ENCODE measurements around the gene SNRPB.

SNRPB gene

DNA sequence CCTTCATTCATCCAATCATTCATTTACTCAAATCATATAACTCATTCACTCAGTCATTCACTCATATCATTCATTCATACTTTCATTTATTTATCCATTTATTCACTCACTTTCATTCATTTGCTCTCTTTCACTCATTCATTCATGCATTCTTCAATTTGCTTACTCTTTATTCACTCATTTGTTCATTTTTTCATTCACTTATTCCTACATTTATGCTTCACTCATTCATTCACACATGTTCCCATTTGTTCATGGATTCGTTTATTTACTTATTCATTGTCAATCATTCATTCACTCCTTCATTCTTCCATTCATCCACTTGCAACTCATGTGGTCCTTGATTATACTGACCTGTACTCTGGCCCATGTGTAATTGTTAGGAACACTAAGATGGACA lies 39.4 kb downstream of the SNRPB start:
- H3K27me3 ChIP-seq (ENCODE audit: control insufficient read depth in 5 of 5, insufficient read depth in 4 of 5, low read length in 5 of 5): peaks cover 0 to 3% (median 0%) of the 10 kb centered on the region in 5 donors
- H3K9me3 ChIP-seq (ENCODE audit: control insufficient read depth in 5 of 5, low read length in 5 of 5): no peaks in the 10 kb centered on the region
- H3K4me1 ChIP-seq (ENCODE audit: control insufficient read depth in 5 of 5, insufficient read depth in 5 of 5, low read length in 5 of 5): no peaks in the 10 kb centered on the region
- no peak overlapping the region for H3K4me3 ChIP-seq (ENCODE audit: low read depth in 1 of 5, low read length in 5 of 5)
- H3K36me3 ChIP-seq (ENCODE audit: control insufficient read depth in 5 of 5, insufficient read depth in 5 of 5, low read length in 5 of 5): no peaks in the 10 kb centered on the region
- no peak overlapping the region for H3K27ac ChIP-seq (ENCODE audit: low read depth, low read length)
- no peak overlapping the region for H3K9ac ChIP-seq (ENCODE audit: low read length in 5 of 5)

DNA sequence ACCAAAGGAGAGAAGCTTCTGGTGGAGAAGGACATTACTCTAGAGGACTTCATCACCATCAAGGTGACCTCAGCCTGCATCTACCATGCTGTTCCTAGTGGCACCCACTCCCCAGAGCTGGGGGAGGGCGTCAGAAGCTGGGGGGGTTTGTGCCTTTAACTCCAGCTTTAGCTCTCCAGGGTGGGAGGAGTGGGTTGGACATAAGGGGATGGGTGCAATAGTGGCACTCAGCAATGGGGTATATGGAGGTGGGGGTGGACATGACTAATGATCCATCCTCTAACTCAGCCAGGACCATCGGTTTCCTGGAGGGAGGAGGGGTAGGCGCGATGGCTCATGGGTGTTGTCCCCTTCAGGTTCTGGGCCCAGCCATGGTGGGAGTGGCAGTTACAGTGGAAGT lies 40.1 kb downstream of the SNRPB start:
- Histone ChIP-seq H3K9ac (ENCODE audit: low read length in 5 of 5) (no peak overlapping the region), H3K27ac (ENCODE audit: low read depth, low read length) (no peak overlapping the region), H3K4me3 (ENCODE audit: low read depth in 1 of 5, low read length in 5 of 5) (no peak overlapping the region), H3K36me3 (ENCODE audit: control insufficient read depth in 5 of 5, insufficient read depth in 5 of 5, low read length in 5 of 5) (no peaks in the 10 kb centered on the region), H3K9me3 (ENCODE audit: control insufficient read depth in 5 of 5, low read length in 5 of 5) (no peaks in the 10 kb centered on the region), H3K4me1 (ENCODE audit: control insufficient read depth in 5 of 5, insufficient read depth in 5 of 5, low read length in 5 of 5) (no peaks in the 10 kb centered on the region), H3K27me3 (ENCODE audit: control insufficient read depth in 5 of 5, insufficient read depth in 4 of 5, low read length in 5 of 5) (peaks cover 0 to 3% (median 0%) of the 10 kb centered on the region in 5 donors)

DNA sequence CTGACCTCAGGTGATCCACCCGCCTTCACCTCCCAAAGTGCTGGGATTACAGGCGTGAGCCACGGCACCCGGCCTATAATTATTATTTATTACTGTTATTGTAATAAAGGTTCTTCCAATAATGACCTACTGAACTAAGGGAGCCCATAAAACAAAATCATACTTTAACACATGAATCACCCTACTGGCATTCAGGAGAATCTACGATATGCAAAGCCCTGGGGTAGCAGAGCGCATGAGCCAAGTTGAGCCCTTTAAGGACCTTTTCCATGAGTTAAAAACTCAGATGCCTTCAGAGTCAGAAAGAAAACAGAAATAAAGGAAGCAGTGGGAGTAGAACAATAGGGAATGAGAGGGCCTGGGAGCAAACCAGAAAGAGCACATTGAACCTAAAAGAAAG lies 41.5 kb downstream of the SNRPB start:
- Histone ChIP-seq H3K27ac (ENCODE audit: low read depth, low read length) (no peak overlapping the region), H3K36me3 (ENCODE audit: control insufficient read depth in 5 of 5, insufficient read depth in 5 of 5, low read length in 5 of 5) (no peaks in the 10 kb centered on the region), H3K9ac (ENCODE audit: low read length in 5 of 5) (no peak overlapping the region), H3K4me3 (ENCODE audit: low read depth in 1 of 5, low read length in 5 of 5) (no peak overlapping the region), H3K27me3 (ENCODE audit: control insufficient read depth in 5 of 5, insufficient read depth in 4 of 5, low read length in 5 of 5) (peaks cover 0 to 3% (median 0%) of the 10 kb centered on the region in 5 donors), H3K4me1 (ENCODE audit: control insufficient read depth in 5 of 5, insufficient read depth in 5 of 5, low read length in 5 of 5) (no peaks in the 10 kb centered on the region), H3K9me3 (ENCODE audit: control insufficient read depth in 5 of 5, low read length in 5 of 5) (no peaks in the 10 kb centered on the region)

DNA sequence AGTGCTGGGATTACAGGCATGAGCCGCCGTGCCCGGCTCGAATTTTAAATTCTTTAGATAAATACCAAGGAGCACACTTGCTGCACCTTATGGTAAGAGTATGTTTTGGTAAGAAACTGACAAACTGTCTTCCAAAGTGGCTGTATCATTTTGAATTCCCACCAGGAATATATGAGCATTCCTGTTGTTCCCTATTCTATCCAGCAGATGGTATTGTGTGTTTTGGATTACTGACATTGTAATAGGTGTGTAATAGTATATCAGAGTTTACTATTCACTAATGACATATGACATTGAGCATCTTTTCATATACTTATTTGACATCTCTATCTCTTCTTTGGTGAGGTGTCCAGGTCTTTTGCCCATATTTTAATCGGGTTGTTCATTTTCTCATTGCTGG lies 49.3 kb downstream of the SNRPB start:
- H3K9ac ChIP-seq (ENCODE audit: low read length in 5 of 5): no peak overlapping the region
- H3K4me3 ChIP-seq (ENCODE audit: low read depth in 1 of 5, low read length in 5 of 5): no peak overlapping the region
- H3K36me3 ChIP-seq (ENCODE audit: control insufficient read depth in 5 of 5, insufficient read depth in 5 of 5, low read length in 5 of 5): no peaks in the 10 kb centered on the region
- peaks cover 0 to 2% (median 0%) of the 10 kb centered on the region in 5 donors for H3K9me3 ChIP-seq (ENCODE audit: control insufficient read depth in 5 of 5, low read length in 5 of 5)
- no peak overlapping the region for H3K27ac ChIP-seq (ENCODE audit: low read depth, low read length)
- H3K27me3 ChIP-seq (ENCODE audit: control insufficient read depth in 5 of 5, insufficient read depth in 4 of 5, low read length in 5 of 5): no peaks in the 10 kb centered on the region
- H3K4me1 ChIP-seq (ENCODE audit: control insufficient read depth in 5 of 5, insufficient read depth in 5 of 5, low read length in 5 of 5): no peaks in the 10 kb centered on the region

DNA sequence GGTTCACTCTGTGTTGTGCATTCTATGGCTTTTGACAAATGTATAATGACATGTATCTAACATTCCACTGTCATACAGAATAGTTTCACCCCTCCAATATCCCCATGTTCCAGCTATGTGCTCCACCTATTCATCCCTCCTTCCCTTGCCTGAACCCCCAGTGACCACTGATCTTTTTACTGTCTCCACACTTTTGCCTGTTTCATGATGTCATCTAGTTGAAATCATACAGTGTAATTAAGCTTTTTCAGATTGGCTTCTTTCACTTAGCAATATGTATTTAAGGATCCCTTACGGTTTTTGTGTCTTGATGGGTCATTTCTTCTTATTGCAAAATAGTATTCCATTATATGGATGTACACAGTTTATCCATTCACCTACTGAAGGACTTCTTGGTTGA lies 50.1 kb downstream of the SNRPB start:
- H3K4me3 ChIP-seq (ENCODE audit: low read depth in 1 of 5, low read length in 5 of 5): no peak overlapping the region
- H3K36me3 ChIP-seq (ENCODE audit: control insufficient read depth in 5 of 5, insufficient read depth in 5 of 5, low read length in 5 of 5): no peaks in the 10 kb centered on the region
- H3K27ac ChIP-seq (ENCODE audit: low read depth, low read length): no peak overlapping the region
- H3K9me3 ChIP-seq (ENCODE audit: control insufficient read depth in 5 of 5, low read length in 5 of 5): peaks cover 0 to 2% (median 0%) of the 10 kb centered on the region in 5 donors
- H3K9ac ChIP-seq (ENCODE audit: low read length in 5 of 5): no peak overlapping the region
- H3K27me3 ChIP-seq (ENCODE audit: control insufficient read depth in 5 of 5, insufficient read depth in 4 of 5, low read length in 5 of 5): peaks cover 0 to 6% (median 0%) of the 10 kb centered on the region in 5 donors
- H3K4me1 ChIP-seq (ENCODE audit: control insufficient read depth in 5 of 5, insufficient read depth in 5 of 5, low read length in 5 of 5): no peaks in the 10 kb centered on the region

DNA sequence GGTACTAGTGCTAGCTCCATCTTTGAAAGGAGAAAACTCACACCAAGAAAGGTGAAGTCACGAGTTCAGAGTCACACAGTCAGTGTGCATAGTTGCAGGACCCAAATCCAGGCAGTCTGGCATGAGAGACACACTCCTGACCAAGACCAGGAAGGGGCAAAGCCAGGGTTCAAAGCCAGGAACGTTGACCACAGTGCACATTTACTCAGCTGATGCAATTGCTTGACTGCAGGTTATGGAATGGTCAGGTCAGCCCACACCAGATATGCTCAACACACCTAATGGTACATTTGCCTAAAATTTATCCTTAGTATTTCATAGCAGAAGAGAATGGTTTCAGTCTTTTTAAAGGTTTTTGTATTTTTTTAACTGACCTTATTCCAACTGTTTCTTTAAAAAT lies 52.2 kb downstream of the SNRPB start:
- H3K27me3 ChIP-seq (ENCODE audit: control insufficient read depth in 5 of 5, insufficient read depth in 4 of 5, low read length in 5 of 5): peaks cover 0 to 9% (median 0%) of the 10 kb centered on the region in 5 donors
- H3K4me1 ChIP-seq (ENCODE audit: control insufficient read depth in 5 of 5, insufficient read depth in 5 of 5, low read length in 5 of 5): no peaks in the 10 kb centered on the region
- H3K4me3 ChIP-seq (ENCODE audit: low read depth in 1 of 5, low read length in 5 of 5): no peak overlapping the region
- H3K36me3 ChIP-seq (ENCODE audit: control insufficient read depth in 5 of 5, insufficient read depth in 5 of 5, low read length in 5 of 5): no peaks in the 10 kb centered on the region
- no peak overlapping the region for H3K9ac ChIP-seq (ENCODE audit: low read length in 5 of 5)
- no peaks in the 10 kb centered on the region for H3K9me3 ChIP-seq (ENCODE audit: control insufficient read depth in 5 of 5, low read length in 5 of 5)
- no peak overlapping the region for H3K27ac ChIP-seq (ENCODE audit: low read depth, low read length)

DNA sequence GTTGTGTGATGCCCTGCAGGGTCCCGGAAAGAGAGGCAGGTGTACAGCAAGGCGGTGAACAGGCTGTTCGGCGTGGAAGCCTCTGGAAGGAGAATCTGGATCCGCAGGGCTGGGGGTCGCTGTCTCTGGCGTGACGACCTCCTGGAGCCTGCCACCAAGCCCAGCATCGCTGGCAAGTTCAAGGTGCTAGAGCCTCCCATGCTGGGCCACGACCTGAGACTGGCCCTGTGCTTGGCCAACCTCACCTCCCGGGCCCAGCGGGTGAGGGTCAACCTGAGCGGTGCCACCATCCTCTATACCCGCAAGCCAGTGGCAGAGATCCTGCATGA lies 53.4 kb downstream of the SNRPB start:
- Histone ChIP-seq H3K27me3 (ENCODE audit: control insufficient read depth in 5 of 5, insufficient read depth in 4 of 5, low read length in 5 of 5) (peaks cover 0 to 9% (median 0%) of the 10 kb centered on the region in 5 donors), H3K4me1 (ENCODE audit: control insufficient read depth in 5 of 5, insufficient read depth in 5 of 5, low read length in 5 of 5) (no peaks in the 10 kb centered on the region)

DNA sequence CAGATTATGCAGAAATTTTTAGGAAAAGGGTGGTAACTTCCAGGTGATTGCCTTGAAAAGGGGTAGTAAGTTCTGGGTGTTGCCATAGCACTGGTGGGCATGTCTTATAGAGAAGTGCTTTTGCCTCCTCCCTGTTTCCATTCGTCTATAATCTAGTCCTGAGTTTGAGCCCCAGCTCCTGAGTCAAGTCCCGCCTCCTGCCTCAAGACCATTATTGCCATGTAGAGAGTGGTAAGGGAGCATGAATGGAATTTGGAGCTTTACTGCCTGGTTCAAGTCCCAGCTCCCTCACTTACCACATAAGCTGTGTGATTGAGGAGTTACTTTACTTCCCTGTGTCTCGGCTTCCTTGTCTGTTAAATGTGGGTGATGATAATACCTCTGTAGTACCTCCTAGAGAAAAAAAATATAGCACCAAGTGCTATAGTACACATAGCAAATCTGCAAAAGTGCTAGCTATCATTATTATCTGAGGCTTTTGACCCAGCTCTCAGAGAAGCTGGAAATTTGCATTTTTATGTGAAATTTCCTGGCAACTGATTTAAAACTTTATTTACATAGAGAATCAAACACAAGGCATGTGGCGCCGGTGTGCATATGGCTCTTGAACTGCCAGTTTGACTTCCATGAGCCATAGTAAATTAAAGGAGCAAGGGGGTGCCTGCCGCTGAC lies 53.9 kb downstream of the SNRPB start:
- H3K4me1 ChIP-seq (ENCODE audit: control insufficient read depth in 5 of 5, insufficient read depth in 5 of 5, low read length in 5 of 5): no peaks in the 10 kb centered on the region
- no peak overlapping the region for H3K4me3 ChIP-seq (ENCODE audit: low read depth in 1 of 5, low read length in 5 of 5)
- H3K9ac ChIP-seq (ENCODE audit: low read length in 5 of 5): no peak overlapping the region
- no peaks in the 10 kb centered on the region for H3K9me3 ChIP-seq (ENCODE audit: control insufficient read depth in 5 of 5, low read length in 5 of 5)
- H3K27me3 ChIP-seq (ENCODE audit: control insufficient read depth in 5 of 5, insufficient read depth in 4 of 5, low read length in 5 of 5): peaks cover 0 to 9% (median 0%) of the 10 kb centered on the region in 5 donors
- no peak overlapping the region for H3K27ac ChIP-seq (ENCODE audit: low read depth, low read length)
- H3K36me3 ChIP-seq (ENCODE audit: control insufficient read depth in 5 of 5, insufficient read depth in 5 of 5, low read length in 5 of 5): no peaks in the 10 kb centered on the region

More for the DNA sequence above, 53.4 kb downstream of the SNRPB start:
- Histone ChIP-seq H3K36me3 (ENCODE audit: control insufficient read depth in 5 of 5, insufficient read depth in 5 of 5, low read length in 5 of 5) (no peaks in the 10 kb centered on the region), H3K9me3 (ENCODE audit: control insufficient read depth in 5 of 5, low read length in 5 of 5) (no peaks in the 10 kb centered on the region), H3K4me3 (ENCODE audit: low read depth in 1 of 5, low read length in 5 of 5) (no peak overlapping the region), H3K9ac (ENCODE audit: low read length in 5 of 5) (no peak overlapping the region), H3K27ac (ENCODE audit: low read depth, low read length) (no peak overlapping the region)

Measured in subcutaneous abdominal adipose tissue (tissue), 5 donors.